ENCODE measurements around the gene RYR2.

The RYR2 gene

GRCh38 chr1:237386362-237387143, 344.6 kb downstream of the RYR2 start:
- peak; percentile 73 for TF ChIP-seq CTCF (IDR thresholded peaks at IDR 0.05; ENCODE audit: low read length, missing control alignments)
- peak; percentile 58 for DNase-seq (ENCODE audit: low read depth)
- H3K4me3 ChIP-seq (replicated peaks; ENCODE audit: low read depth, low read length), result no peak overlapping the region

GRCh38 chr1:237387144-237387505, 345.1 kb downstream of the RYR2 start:
- no peak overlapping the region for H3K4me3 ChIP-seq (replicated peaks; ENCODE audit: low read depth, low read length)
- no peak for TF ChIP-seq CTCF (IDR thresholded peaks at IDR 0.05; ENCODE audit: low read length, missing control alignments)
- no peak for DNase-seq (ENCODE audit: low read depth)

- no peak overlapping the region for H3K4me3 ChIP-seq (replicated peaks; ENCODE audit: low read depth, low read length)
- no peak for TF ChIP-seq CTCF (IDR thresholded peaks at IDR 0.05; ENCODE audit: low read length, missing control alignments)
- DNase-seq (ENCODE audit: low read depth), result peak; percentile 61
Observed at GRCh38 chr1:237390823-237391222, 348.8 kb downstream of the RYR2 start.

GRCh38 chr1:237393632-237394031, 351.6 kb downstream of the RYR2 start:
- H3K4me3 ChIP-seq (replicated peaks; ENCODE audit: low read depth, low read length), result no peak overlapping the region
- no peak for DNase-seq (ENCODE audit: low read depth)
- no peak for TF ChIP-seq CTCF (IDR thresholded peaks at IDR 0.05; ENCODE audit: low read length, missing control alignments)

GRCh38 chr1:237394281-237394680, 352.3 kb downstream of the RYR2 start:
- DNase-seq (ENCODE audit: low read depth), result no peak
- TF ChIP-seq CTCF (IDR thresholded peaks at IDR 0.05; ENCODE audit: low read length, missing control alignments), result no peak
- no peak overlapping the region for H3K4me3 ChIP-seq (replicated peaks; ENCODE audit: low read depth, low read length)

GRCh38 chr1:237396426-237396825, 354.4 kb downstream of the RYR2 start:
- no peak for TF ChIP-seq CTCF (IDR thresholded peaks at IDR 0.05; ENCODE audit: low read length, missing control alignments)
- no peak for DNase-seq (ENCODE audit: low read depth)
- no peak overlapping the region for H3K4me3 ChIP-seq (replicated peaks; ENCODE audit: low read depth, low read length)

GRCh38 chr1:237398751-237399150, 356.8 kb downstream of the RYR2 start:
- no peak for TF ChIP-seq CTCF (IDR thresholded peaks at IDR 0.05; ENCODE audit: low read length, missing control alignments)
- no peak overlapping the region for H3K4me3 ChIP-seq (replicated peaks; ENCODE audit: low read depth, low read length)
- no peak for DNase-seq (ENCODE audit: low read depth)
